ENCODE measurements around the gene GNB5.
A peak's percentile ranks its signal among the peaks of the same experiment; 100 is the strongest.

Gene GNB5

GRCh38 chr15:52137432-52138357 lies 53.5 kb downstream of the GNB5 start:
- Mint-ChIP-seq H3K27me3 (no peaks in the 10 kb centered on the region), H3K27ac (no peak overlapping the region), H3K36me3 (ENCODE audit: insufficient read depth) (peaks cover 47% of the 10 kb centered on the region), H3K4me1 (ENCODE audit: low read depth in 2 of 2) (peaks cover 16 to 23% of the 10 kb centered on the region in 2 donors), H3K9me3 (no peaks in the 10 kb centered on the region), H3K4me3 (no peak overlapping the region)
- no peak for ATAC-seq (replicated peaks)
- no peak for DNase-seq

GRCh38 chr15:52136442-52136980 lies 54.7 kb downstream of the GNB5 start:
- H3K4me3 Mint-ChIP-seq: no peak overlapping the region
- peak overlapping the region in 1 of 2 donors; percentile 46 for H3K27ac Mint-ChIP-seq

GRCh38 chr15:52134502-52135144 lies 56.6 kb downstream of the GNB5 start:
- no peaks in the 10 kb centered on the region for H3K27me3 Mint-ChIP-seq
- H3K4me1 Mint-ChIP-seq (ENCODE audit: low read depth in 2 of 2): peaks cover 13 to 15% of the 10 kb centered on the region in 2 donors
- peaks cover 42% of the 10 kb centered on the region for H3K36me3 Mint-ChIP-seq (ENCODE audit: insufficient read depth)
- H3K27ac Mint-ChIP-seq: peak overlapping the region in 1 of 2 donors; percentile 76
- ATAC-seq (replicated peaks) (no peak), DNase-seq (no peak)
- H3K4me3 Mint-ChIP-seq: no peak overlapping the region
- no peaks in the 10 kb centered on the region for H3K9me3 Mint-ChIP-seq

More at GRCh38 chr15:52136442-52136980, 54.7 kb downstream of the GNB5 start:
- H3K36me3 Mint-ChIP-seq (ENCODE audit: insufficient read depth): peaks cover 51% of the 10 kb centered on the region
- H3K27me3 Mint-ChIP-seq: no peaks in the 10 kb centered on the region
- no peak for ATAC-seq (replicated peaks)
- H3K4me1 Mint-ChIP-seq (ENCODE audit: low read depth in 2 of 2): peaks cover 16 to 23% of the 10 kb centered on the region in 2 donors
- no peaks in the 10 kb centered on the region for H3K9me3 Mint-ChIP-seq
- DNase-seq: no peak

- H3K36me3 Mint-ChIP-seq (ENCODE audit: insufficient read depth): peaks cover 44% of the 10 kb centered on the region
- H3K27me3 Mint-ChIP-seq: no peaks in the 10 kb centered on the region
- ATAC-seq (replicated peaks) (no peak), DNase-seq (no peak)
- H3K4me1 Mint-ChIP-seq (ENCODE audit: low read depth in 2 of 2): peaks cover 12 to 15% of the 10 kb centered on the region in 2 donors
- H3K9me3 Mint-ChIP-seq: no peaks in the 10 kb centered on the region
- no peak overlapping the region for H3K4me3 Mint-ChIP-seq
- no peak overlapping the region for H3K27ac Mint-ChIP-seq
Measured at GRCh38 chr15:52133510-52134220, 57.5 kb downstream of the GNB5 start.

GRCh38 chr15:52132066-52132465 lies 59.1 kb downstream of the GNB5 start:
- H3K27me3 Mint-ChIP-seq: no peaks in the 10 kb centered on the region
- ATAC-seq (replicated peaks): no peak
- no peaks in the 10 kb centered on the region for H3K9me3 Mint-ChIP-seq
- peaks cover 33% of the 10 kb centered on the region for H3K36me3 Mint-ChIP-seq (ENCODE audit: insufficient read depth)
- H3K4me1 Mint-ChIP-seq (ENCODE audit: low read depth in 2 of 2): peaks cover 8 to 11% of the 10 kb centered on the region in 2 donors
- DNase-seq: no peak
- no peak overlapping the region for H3K4me3 Mint-ChIP-seq
- no peak overlapping the region for H3K27ac Mint-ChIP-seq

- H3K4me1 Mint-ChIP-seq (ENCODE audit: low read depth in 2 of 2): no peaks in the 10 kb centered on the region
- no peaks in the 10 kb centered on the region for H3K9me3 Mint-ChIP-seq
- H3K36me3 Mint-ChIP-seq (ENCODE audit: insufficient read depth): peaks cover 40% of the 10 kb centered on the region
- DNase-seq: no peak
- ATAC-seq (replicated peaks): no peak
- no peaks in the 10 kb centered on the region for H3K27me3 Mint-ChIP-seq
- no peak overlapping the region for H3K4me3 Mint-ChIP-seq
- peak overlapping the region in 1 of 2 donors; percentile 41 for H3K27ac Mint-ChIP-seq
Measured at GRCh38 chr15:52128568-52128967, 62.6 kb downstream of the GNB5 start.

- Mint-ChIP-seq H3K27me3 (no peaks in the 10 kb centered on the region), H3K4me1 (ENCODE audit: low read depth in 2 of 2) (no peaks in the 10 kb centered on the region), H3K27ac (no peak overlapping the region), H3K9me3 (no peaks in the 10 kb centered on the region), H3K36me3 (ENCODE audit: insufficient read depth) (peaks cover 24% of the 10 kb centered on the region), H3K4me3 (no peak overlapping the region)
- DNase-seq (no peak), ATAC-seq (replicated peaks) (no peak)
Measured at GRCh38 chr15:52124270-52124880, 66.8 kb downstream of the GNB5 start.

- ATAC-seq (replicated peaks): no peak
- H3K27me3 Mint-ChIP-seq: no peaks in the 10 kb centered on the region
Measured at GRCh38 chr15:52121896-52122295, 69.3 kb downstream of the GNB5 start.

GRCh38 chr15:52121006-52121405 lies 70.2 kb downstream of the GNB5 start:
- Mint-ChIP-seq H3K36me3 (ENCODE audit: insufficient read depth) (peaks cover 23% of the 10 kb centered on the region), H3K4me3 (no peak overlapping the region), H3K9me3 (no peaks in the 10 kb centered on the region), H3K27ac (no peak overlapping the region), H3K4me1 (ENCODE audit: low read depth in 2 of 2) (peaks cover 0 to 4% of the 10 kb centered on the region in 2 donors), H3K27me3 (no peaks in the 10 kb centered on the region)
- ATAC-seq (replicated peaks) (no peak), DNase-seq (no peak)

More at GRCh38 chr15:52121896-52122295, 69.3 kb downstream of the GNB5 start:
- Mint-ChIP-seq H3K9me3 (no peaks in the 10 kb centered on the region), H3K4me1 (ENCODE audit: low read depth in 2 of 2) (no peaks in the 10 kb centered on the region), H3K27ac (no peak overlapping the region), H3K36me3 (ENCODE audit: insufficient read depth) (peaks cover 23% of the 10 kb centered on the region), H3K4me3 (no peak overlapping the region)
- DNase-seq: no peak

- ATAC-seq (replicated peaks): no peak
- Mint-ChIP-seq H3K36me3 (ENCODE audit: insufficient read depth) (peaks cover 20% of the 10 kb centered on the region), H3K4me3 (no peak overlapping the region), H3K27ac (no peak overlapping the region), H3K4me1 (ENCODE audit: low read depth in 2 of 2) (peaks cover 0 to 4% of the 10 kb centered on the region in 2 donors), H3K27me3 (no peaks in the 10 kb centered on the region), H3K9me3 (no peaks in the 10 kb centered on the region)
- DNase-seq: no peak
Measured at GRCh38 chr15:52120488-52120887, 70.7 kb downstream of the GNB5 start.

- Mint-ChIP-seq H3K27me3 (no peaks in the 10 kb centered on the region), H3K4me3 (no peak overlapping the region), H3K36me3 (ENCODE audit: insufficient read depth) (peaks cover 10% of the 10 kb centered on the region), H3K4me1 (ENCODE audit: low read depth in 2 of 2) (peaks cover 0 to 4% of the 10 kb centered on the region in 2 donors), H3K27ac (peak overlapping the region in 1 of 2 donors; percentile 19), H3K9me3 (no peaks in the 10 kb centered on the region)
- ATAC-seq (replicated peaks) (no peak), DNase-seq (no peak)
Measured at GRCh38 chr15:52118969-52119749, 72.0 kb downstream of the GNB5 start.

GRCh38 chr15:52117549-52117948 lies 73.6 kb downstream of the GNB5 start:
- Mint-ChIP-seq H3K36me3 (ENCODE audit: insufficient read depth) (peaks cover 3% of the 10 kb centered on the region), H3K9me3 (no peaks in the 10 kb centered on the region)

More at GRCh38 chr15:52117549-52117948, 73.6 kb downstream of the GNB5 start:
- H3K27me3 Mint-ChIP-seq: no peaks in the 10 kb centered on the region
- no peak for ATAC-seq (replicated peaks)
- peaks cover 0 to 4% of the 10 kb centered on the region in 2 donors for H3K4me1 Mint-ChIP-seq (ENCODE audit: low read depth in 2 of 2)
- no peak for DNase-seq
- H3K4me3 Mint-ChIP-seq: no peak overlapping the region
- no peak overlapping the region for H3K27ac Mint-ChIP-seq

All from effector memory CD8-positive, alpha-beta T cell (primary cell).